Mesenchymal stem cell (in vitro differentiated cells and primary cell): ENCODE results near the gene LSR.

Experiments
- DNase-seq: peaks from one replicate; pipeline ENCODE4 v3.0.0-alpha.2; 2013
- H2AFZ ChIP-seq: one replicate; pipeline ENCODE4 v1.6.1; 2013; ENCODE audit warnings: low read depth, mild to moderate bottlenecking, control low read depth, inconsistent platforms, low read length, moderate library complexity
- H2AK5ac ChIP-seq: 2 replicates; pipeline ENCODE4 v1.6.1; 2013; ENCODE audit warnings: low read length, moderate library complexity, mild to moderate bottlenecking, inconsistent platforms; ENCODE audit not compliant: severe bottlenecking
- H2BK120ac ChIP-seq: one replicate; pipeline ENCODE4 v1.6.1; 2013; ENCODE audit warnings: low read depth, mild to moderate bottlenecking, inconsistent platforms, low read length, moderate library complexity
- H2BK12ac ChIP-seq, 2 experiments: one replicate each; pipeline ENCODE4 v1.6.1; 2013; ENCODE audit warnings: inconsistent platforms in 2 of 2, low read length in 2 of 2, mild to moderate bottlenecking in 2 of 2, moderate library complexity in 2 of 2, control low read depth in 1 of 2
- H2BK15ac ChIP-seq: one replicate; pipeline ENCODE4 v1.6.1; 2013; ENCODE audit warnings: mild to moderate bottlenecking, low read depth, inconsistent platforms; ENCODE audit not compliant: poor library complexity, severe bottlenecking
- H2BK5ac ChIP-seq: 2 replicates; pipeline ENCODE4 v1.6.1; 2013; ENCODE audit warnings: low read depth, mild to moderate bottlenecking, low read length, control low read depth, inconsistent platforms; ENCODE audit not compliant: poor library complexity, severe bottlenecking
- H3K14ac ChIP-seq, 2 experiments: one replicate each; pipeline ENCODE4 v1.6.1; 2013; ENCODE audit warnings: inconsistent platforms in 2 of 2, low read length in 2 of 2, control low read depth in 1 of 2, mild to moderate bottlenecking in 1 of 2, moderate library complexity in 1 of 2
- H3K18ac ChIP-seq, 2 experiments: one replicate each; pipeline ENCODE4 v1.6.1; 2013; ENCODE audit warnings: inconsistent platforms in 2 of 2, low read length in 2 of 2, control low read depth in 1 of 2, low read depth in 1 of 2, mild to moderate bottlenecking in 1 of 2
- H3K23ac ChIP-seq, 2 experiments: one replicate each; pipeline ENCODE4 v1.6.1; 2013; ENCODE audit warnings: inconsistent platforms in 2 of 2, low read length in 2 of 2, mild to moderate bottlenecking in 2 of 2, moderate library complexity in 2 of 2, control low read depth in 1 of 2
- H3K27ac ChIP-seq: 2 replicates; pipeline ENCODE4 v1.5.1; 2013; ENCODE audit warnings: mild to moderate bottlenecking, moderate library complexity, low read length, control low read depth, inconsistent platforms; ENCODE audit not compliant: poor library complexity, severe bottlenecking
- H3K27me3 ChIP-seq, 2 experiments: 2 replicates each; pipeline versions ENCODE4 v1.6.1 to v1.7.0; 2013; ENCODE audit warnings: low read length in 2 of 2, mild to moderate bottlenecking in 2 of 2, moderate library complexity in 2 of 2, control low read depth in 1 of 2, inconsistent platforms in 1 of 2; ENCODE audit not compliant: control insufficient read depth in 1 of 2, insufficient read depth in 1 of 2
- H3K36me3 ChIP-seq, 2 experiments: 2 replicates each; pipeline versions ENCODE4 v1.6.1 to v1.7.0; 2013; ENCODE audit warnings: low read length in 2 of 2, control low read depth in 1 of 2, inconsistent platforms in 1 of 2, low read depth in 1 of 2, mild to moderate bottlenecking in 1 of 2; ENCODE audit not compliant: insufficient read depth in 2 of 2, control insufficient read depth in 1 of 2
- H3K4ac ChIP-seq, 2 experiments: one replicate each; pipeline ENCODE4 v1.6.1; 2013; ENCODE audit warnings: inconsistent platforms in 2 of 2, low read length in 2 of 2, mild to moderate bottlenecking in 2 of 2, moderate library complexity in 2 of 2, control low read depth in 1 of 2, low read depth in 1 of 2
- H3K4me1 ChIP-seq: 2 replicates; pipeline ENCODE4 v1.6.1; 2013; ENCODE audit warnings: low read depth, low read length, control low read depth; ENCODE audit not compliant: control insufficient read depth, insufficient read depth
- H3K4me2 ChIP-seq: 2 replicates; pipeline ENCODE4 v1.6.1; 2013; ENCODE audit warnings: low read length, mild to moderate bottlenecking, inconsistent platforms; ENCODE audit not compliant: poor library complexity, severe bottlenecking
- H3K4me3 ChIP-seq, 2 experiments: 2 replicates each; pipeline versions ENCODE4 v1.5.1 to v1.7.0; 2013; ENCODE audit warnings: low read length in 2 of 2, mild to moderate bottlenecking in 2 of 2, control low read depth in 1 of 2, low read depth in 1 of 2; ENCODE audit not compliant: insufficient read depth in 1 of 2
- H3K79me1 ChIP-seq: replicated peaks from 2 replicates; pipeline ENCODE4 v1.6.1; 2013; ENCODE audit warnings: mild to moderate bottlenecking, control low read depth, low read length, inconsistent platforms; ENCODE audit not compliant: poor library complexity, severe bottlenecking
- H3K9ac ChIP-seq: 2 replicates; pipeline ENCODE4 v1.7.0; 2013; ENCODE audit warnings: mild to moderate bottlenecking, low read length, moderate library complexity
- H3K9me3 ChIP-seq: 2 replicates; pipeline ENCODE4 v1.7.0; 2013; ENCODE audit warnings: mild to moderate bottlenecking, low read length; ENCODE audit not compliant: control insufficient read depth
- H4K8ac ChIP-seq: one replicate; pipeline ENCODE4 v1.6.1; 2013; ENCODE audit warnings: inconsistent platforms, mild to moderate bottlenecking, low read length, moderate library complexity
- H4K91ac ChIP-seq: one replicate; pipeline ENCODE4 v1.6.1; 2013; ENCODE audit warnings: mild to moderate bottlenecking, low read length, inconsistent platforms
- WGBS: methylation state at CpG from one replicate; pipeline ENCODE4 v1.1.7; 2013; ENCODE audit warnings: mixed read lengths; 5-methylcytosine and 5-hydroxymethylcytosine counted together

The LSR gene

GRCh38 chr19:35279985-35280821, 31.4 kb downstream of the LSR start:
- WGBS = 84% methylated on average over 12 of the region's 12 CpGs

GRCh38 chr19:35281303-35281702, 32.5 kb downstream of the LSR start:
- Histone ChIP-seq H3K4me3 (no peak overlapping the region), H3K4me1 (peaks cover 2% of the 10 kb centered on the region), H4K91ac (no peak overlapping the region), H3K79me1 (peaks cover 15% of the 10 kb centered on the region), H3K23ac (no peak overlapping the region), H2BK15ac (no peak overlapping the region), H3K18ac (no peak overlapping the region), H3K9me3 (no peaks in the 10 kb centered on the region), H3K9ac (no peak overlapping the region), H2BK5ac (no peak overlapping the region), H2AFZ (no peak overlapping the region), H2AK5ac (no peak overlapping the region), H3K4me2 (no peak overlapping the region), H3K4ac (no peak overlapping the region), H3K36me3 (peaks cover 21 to 39% of the 10 kb centered on the region in 2 experiments), H2BK12ac (no peak overlapping the region), H2BK120ac (no peak overlapping the region), H3K27ac (no peak overlapping the region), H4K8ac (no peak overlapping the region), H3K14ac (no peak overlapping the region), H3K27me3 (peaks cover 22 to 31% of the 10 kb centered on the region in 2 experiments)
- DNase-seq = no peak
- WGBS = 84% methylated on average over 2 of the region's 4 CpGs

More at GRCh38 chr19:35279985-35280821, 31.4 kb downstream of the LSR start:
- no peak overlapping the region for H2BK15ac ChIP-seq
- no peak overlapping the region for H2BK5ac ChIP-seq
- no peak overlapping the region for H3K4me2 ChIP-seq
- no peak overlapping the region for H3K14ac ChIP-seq
- no peak overlapping the region for H3K9ac ChIP-seq
- H3K18ac ChIP-seq = no peak overlapping the region
- no peak overlapping the region for H2BK12ac ChIP-seq
- H3K9me3 ChIP-seq = no peaks in the 10 kb centered on the region
- no peak overlapping the region for H4K8ac ChIP-seq
- H3K4me1 ChIP-seq = peaks cover 2% of the 10 kb centered on the region
- H2BK120ac ChIP-seq = no peak overlapping the region
- peaks cover 29 to 41% of the 10 kb centered on the region in 2 experiments for H3K36me3 ChIP-seq
- H3K23ac ChIP-seq = no peak overlapping the region
- H3K27ac ChIP-seq = no peak overlapping the region
- H3K79me1 ChIP-seq = peaks cover 15% of the 10 kb centered on the region
- H3K4ac ChIP-seq = no peak overlapping the region
- H4K91ac ChIP-seq = peak overlapping the region; percentile 36
- peaks cover 21 to 31% of the 10 kb centered on the region in 2 experiments for H3K27me3 ChIP-seq
- H2AFZ ChIP-seq = no peak overlapping the region
- no peak overlapping the region for H2AK5ac ChIP-seq
- no peak for DNase-seq
- H3K4me3 ChIP-seq = no peak overlapping the region

GRCh38 chr19:35284153-35285094, 35.6 kb downstream of the LSR start:
- DNase-seq = no peak
- no peak overlapping the region for H3K4ac ChIP-seq
- peaks cover 26 to 40% of the 10 kb centered on the region in 2 experiments for H3K27me3 ChIP-seq
- H2BK120ac ChIP-seq = no peak overlapping the region
- H4K8ac ChIP-seq = no peak overlapping the region
- H3K14ac ChIP-seq = peak overlapping the region in 1 of 2 experiments; percentile 56
- H3K4me2 ChIP-seq = no peak overlapping the region
- 69% methylated on average over 17 of the region's 17 CpGs for WGBS
- no peak overlapping the region for H3K27ac ChIP-seq
- no peaks in the 10 kb centered on the region for H3K79me1 ChIP-seq
- peaks cover 0 to 9% of the 10 kb centered on the region in 2 experiments for H3K36me3 ChIP-seq
- H3K23ac ChIP-seq = peak overlapping the region in 1 of 2 experiments; percentile 37
- H2BK15ac ChIP-seq = no peak overlapping the region
- no peak overlapping the region for H2BK5ac ChIP-seq
- H2AK5ac ChIP-seq = no peak overlapping the region
- no peak overlapping the region for H3K18ac ChIP-seq
- H3K4me1 ChIP-seq = peaks cover 2% of the 10 kb centered on the region
- H4K91ac ChIP-seq = no peak overlapping the region
- H2AFZ ChIP-seq = no peak overlapping the region
- no peak overlapping the region for H3K4me3 ChIP-seq
- H3K9me3 ChIP-seq = no peaks in the 10 kb centered on the region
- no peak overlapping the region for H3K9ac ChIP-seq
- H2BK12ac ChIP-seq = no peak overlapping the region

- H3K23ac ChIP-seq = no peak overlapping the region
- H4K91ac ChIP-seq = no peak overlapping the region
- no peak overlapping the region for H2BK120ac ChIP-seq
- H2AK5ac ChIP-seq = no peak overlapping the region
- H4K8ac ChIP-seq = no peak overlapping the region
- H3K4ac ChIP-seq = no peak overlapping the region
- no peak overlapping the region for H2BK5ac ChIP-seq
- no peak overlapping the region for H3K14ac ChIP-seq
- no peak overlapping the region for H3K4me3 ChIP-seq
- H3K18ac ChIP-seq = no peak overlapping the region
- no peak for DNase-seq
- no peak overlapping the region for H2AFZ ChIP-seq
- H2BK15ac ChIP-seq = no peak overlapping the region
- H3K36me3 ChIP-seq = peaks cover 0 to 2% of the 10 kb centered on the region in 2 experiments
- no peaks in the 10 kb centered on the region for H3K79me1 ChIP-seq
- no peak overlapping the region for H3K27ac ChIP-seq
- H3K9me3 ChIP-seq = no peaks in the 10 kb centered on the region
- peaks cover 1% of the 10 kb centered on the region for H3K4me1 ChIP-seq
- H3K4me2 ChIP-seq = no peak overlapping the region
- 50% methylated on average over 1 of the region's 1 CpG for WGBS
- H2BK12ac ChIP-seq = no peak overlapping the region
- H3K27me3 ChIP-seq = peaks cover 26 to 40% of the 10 kb centered on the region in 2 experiments
- H3K9ac ChIP-seq = no peak overlapping the region
Measured at GRCh38 chr19:35285095-35285449, 36.3 kb downstream of the LSR start.
